Progenitor cell of endocrine pancreas (in vitro differentiated cells): ENCODE results near the gene SCFD2. TPM values are rescaled to one million over a fixed set of nuclear protein-coding genes. Genes with fewer than 3 reads are reported as not detected.

Experiments used
- DNase-seq: peaks from one replicate; pipeline ENCODE4 v3.0.0; 2021; ENCODE audit warnings: low spot score; ENCODE audit not compliant: unreplicated experiment
- H3K27ac Mint-ChIP-seq: 2 replicates; pipeline ENCODE4 v1.8.0; 2021; ENCODE audit warnings: mild to moderate bottlenecking, moderate library complexity, mixed read lengths
- H3K27me3 Mint-ChIP-seq: 2 replicates; pipeline ENCODE4 v1.8.0; 2021; ENCODE audit warnings: mixed read lengths
- H3K36me3 Mint-ChIP-seq: 2 replicates; pipeline ENCODE4 v1.8.0; 2022; ENCODE audit warnings: mixed read lengths; ENCODE audit not compliant: insufficient read depth
- H3K4me1 Mint-ChIP-seq: 2 replicates; pipeline ENCODE4 v1.8.0; 2021; ENCODE audit warnings: low read depth, mixed read lengths
- H3K4me3 Mint-ChIP-seq: 2 replicates; pipeline ENCODE4 v1.8.0; 2021; ENCODE audit warnings: low read depth, mild to moderate bottlenecking, moderate library complexity, mixed read lengths
- H3K9me3 Mint-ChIP-seq: 2 replicates; pipeline ENCODE4 v1.8.0; 2021; ENCODE audit warnings: low read depth, mixed read lengths
- CTCF ChIP-seq: fragments of 200-600 bp; sonication (generic); IDR thresholded peaks from one replicate; pipeline ENCODE4 v1.5.0; 2021; ENCODE audit warnings: antibody characterized with exemption, mild to moderate bottlenecking; ENCODE audit not compliant: unreplicated experiment
- total RNA-seq: library from RNA; stranded (reverse); gene quantifications from 2 replicates; pipeline ENCODE4 v1.2.1, GENCODE V29; 2021

Gene SCFD2
- total RNA-seq, 1 donor from 2014 or later, result 12.5 TPM

GRCh38 chr4:53192496-53192895 lies 173.4 kb downstream of the SCFD2 start:
- H3K9me3 Mint-ChIP-seq, result no peaks in the 10 kb centered on the region
- H3K36me3 Mint-ChIP-seq, result no peaks in the 10 kb centered on the region
- no peak for TF ChIP-seq CTCF
- H3K27ac Mint-ChIP-seq, result no peak overlapping the region
- H3K4me1 Mint-ChIP-seq, result peaks cover 35% of the 10 kb centered on the region
- H3K27me3 Mint-ChIP-seq, result no peaks in the 10 kb centered on the region
- DNase-seq, result no peak
- no peak overlapping the region for H3K4me3 Mint-ChIP-seq

DNA sequence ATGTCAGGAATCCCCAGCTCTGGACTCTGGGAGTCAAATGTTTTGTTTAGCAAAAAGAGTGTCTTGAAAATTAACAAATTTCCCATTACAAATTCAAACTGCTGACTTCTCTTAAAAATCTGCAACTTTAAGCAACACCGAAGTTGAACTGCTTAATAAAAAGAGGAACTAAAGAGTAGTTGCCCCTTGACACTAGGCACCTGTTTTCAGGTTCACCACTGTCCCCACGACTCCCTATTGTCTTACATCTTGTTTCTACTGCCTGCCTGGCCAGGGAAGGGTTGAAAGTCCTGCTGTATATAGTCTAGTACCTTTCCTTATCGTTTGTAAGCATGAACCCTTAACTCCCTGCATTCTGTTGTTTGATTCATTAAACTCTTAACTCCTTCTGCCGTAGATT lies 173.9 kb downstream of the SCFD2 start:
- Mint-ChIP-seq H3K36me3 (no peaks in the 10 kb centered on the region), H3K4me3 (no peak overlapping the region), H3K9me3 (no peaks in the 10 kb centered on the region), H3K27ac (no peak overlapping the region), H3K4me1 (peaks cover 37% of the 10 kb centered on the region), H3K27me3 (no peaks in the 10 kb centered on the region)
- TF ChIP-seq CTCF, result no peak
- DNase-seq, result no peak

- peaks cover 33% of the 10 kb centered on the region for H3K4me1 Mint-ChIP-seq
- no peak overlapping the region for H3K27ac Mint-ChIP-seq
- no peak for TF ChIP-seq CTCF
- H3K36me3 Mint-ChIP-seq, result no peaks in the 10 kb centered on the region
- no peaks in the 10 kb centered on the region for H3K27me3 Mint-ChIP-seq
- no peak overlapping the region for H3K4me3 Mint-ChIP-seq
- no peak for DNase-seq
- no peaks in the 10 kb centered on the region for H3K9me3 Mint-ChIP-seq
Observed at GRCh38 chr4:53189011-53189410, 176.8 kb downstream of the SCFD2 start.

DNA sequence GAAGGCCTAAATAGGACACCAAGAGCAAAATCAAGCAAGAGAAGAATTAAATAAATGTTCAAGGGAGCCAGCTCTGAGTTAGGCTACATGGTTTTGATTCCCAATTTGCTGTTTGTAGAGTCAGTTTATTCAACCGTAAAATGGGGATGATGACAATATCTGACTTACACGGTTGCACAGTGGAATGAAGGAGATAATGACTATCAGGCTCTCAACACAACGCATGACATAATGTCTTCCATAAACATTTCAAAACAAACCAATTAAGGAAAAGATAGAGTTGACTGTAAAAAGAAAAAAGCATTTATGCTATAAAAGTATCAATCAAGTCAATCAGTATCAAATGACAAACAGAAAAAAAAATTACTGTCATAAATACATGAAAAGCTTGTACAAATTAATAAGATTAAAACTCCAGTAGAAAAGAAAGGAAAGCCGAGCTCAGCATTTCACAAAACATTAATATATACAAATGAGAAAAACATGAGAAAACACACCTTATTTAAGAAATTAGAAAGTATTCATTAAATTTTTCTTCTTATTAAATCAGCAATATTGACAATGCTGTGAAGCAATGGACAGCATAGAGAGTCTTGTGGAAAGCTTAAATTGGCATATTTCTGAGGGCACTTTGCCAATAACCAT lies 179.0 kb downstream of the SCFD2 start:
- no peak overlapping the region for H3K27ac Mint-ChIP-seq
- peaks cover 3% of the 10 kb centered on the region for H3K36me3 Mint-ChIP-seq
- peaks cover 4% of the 10 kb centered on the region for H3K9me3 Mint-ChIP-seq
- H3K4me3 Mint-ChIP-seq, result no peak overlapping the region
- DNase-seq, result no peak
- peaks cover 29% of the 10 kb centered on the region for H3K4me1 Mint-ChIP-seq
- no peak for TF ChIP-seq CTCF
- H3K27me3 Mint-ChIP-seq, result no peaks in the 10 kb centered on the region

GRCh38 chr4:53185869-53186585 lies 179.8 kb downstream of the SCFD2 start:
- Mint-ChIP-seq H3K4me1 (peaks cover 29% of the 10 kb centered on the region), H3K9me3 (peaks cover 4% of the 10 kb centered on the region), H3K27me3 (no peaks in the 10 kb centered on the region), H3K36me3 (peaks cover 3% of the 10 kb centered on the region), H3K4me3 (no peak overlapping the region), H3K27ac (no peak overlapping the region)
- no peak for TF ChIP-seq CTCF
- no peak for DNase-seq
